ENCODE data around the gene FNTB.

GRCh38 chr14:64954491-64955240 is 32.0 kb upstream of the FNTB start:
- TF ChIP-seq CTCF (conservative IDR thresholded peaks at IDR 0.05), result no peak
- no peak for TF ChIP-seq EZH2 (IDR thresholded peaks at IDR 0.05; ENCODE audit: low read depth)

Measured in PC-9 (cell line).